Neuronal stem cell (in vitro differentiated cells): ENCODE results near the gene SH2D6.

ENCODE experiments used
- DNase-seq: peaks from one replicate; pipeline ENCODE4 v3.0.0-alpha.2; 2013; ENCODE audit warnings: low spot score
- H2AFZ ChIP-seq: one replicate; pipeline ENCODE4 v1.6.1; 2013; ENCODE audit warnings: mild to moderate bottlenecking, low read length, inconsistent platforms
- H2AK5ac ChIP-seq: 2 replicates; pipeline ENCODE4 v1.6.1; 2013; ENCODE audit warnings: low read depth, mild to moderate bottlenecking, inconsistent platforms, low read length, moderate library complexity, mixed read lengths
- H2BK120ac ChIP-seq: 2 replicates; pipeline ENCODE4 v1.6.1; 2013; ENCODE audit warnings: low read depth, mild to moderate bottlenecking, inconsistent platforms, low read length, moderate library complexity, mixed read lengths
- H2BK12ac ChIP-seq: one replicate; pipeline ENCODE4 v1.6.1; 2013; ENCODE audit warnings: low read length, inconsistent platforms
- H2BK15ac ChIP-seq: 2 replicates; pipeline ENCODE4 v1.6.1; 2013; ENCODE audit warnings: mild to moderate bottlenecking, low read length, inconsistent platforms, mixed read lengths
- H2BK5ac ChIP-seq: one replicate; pipeline ENCODE4 v1.6.1; 2013; ENCODE audit warnings: inconsistent platforms, mild to moderate bottlenecking, low read length, moderate library complexity
- H3K14ac ChIP-seq: one replicate; pipeline ENCODE4 v1.6.1; 2013; ENCODE audit warnings: low read length, inconsistent platforms
- H3K18ac ChIP-seq: 2 replicates; pipeline ENCODE4 v1.6.1; 2013; ENCODE audit warnings: low read length, inconsistent platforms
- H3K23ac ChIP-seq: 2 replicates; pipeline ENCODE4 v1.6.1; 2013; ENCODE audit warnings: low read depth, mild to moderate bottlenecking, mixed read lengths, low read length, inconsistent platforms; ENCODE audit not compliant: poor library complexity
- H3K27ac ChIP-seq: replicated peaks from 3 replicates; pipeline ENCODE4 v1.5.1; 2013; ENCODE audit warnings: low read length, inconsistent platforms
- H3K27me3 ChIP-seq, 3 experiments: 2 replicates each; pipeline ENCODE4 v1.6.1; 2013; ENCODE audit warnings: low read length in 3 of 3, mild to moderate bottlenecking in 2 of 3, inconsistent platforms in 1 of 3, low read depth in 1 of 3, mixed read lengths in 1 of 3, moderate library complexity in 1 of 3; ENCODE audit not compliant: control insufficient read depth in 3 of 3, insufficient read depth in 3 of 3
- H3K36me3 ChIP-seq, 2 donors: replicated peaks in 1 of 2; 2 replicates each; pipeline ENCODE4 v1.6.1; 2013; ENCODE audit warnings: low read length in 2 of 2; ENCODE audit not compliant: control insufficient read depth in 2 of 2, insufficient read depth in 2 of 2
- H3K4ac ChIP-seq: 2 replicates; pipeline ENCODE4 v1.6.1; 2013; ENCODE audit warnings: inconsistent platforms, mild to moderate bottlenecking, low read length, moderate library complexity
- H3K4me1 ChIP-seq, 2 donors: 1 replicate in 1 of 2; 2 replicates in 1 of 2; pipeline ENCODE4 v1.6.1; 2013; ENCODE audit warnings: low read length in 2 of 2, low read depth in 1 of 2; ENCODE audit not compliant: control insufficient read depth in 2 of 2, insufficient read depth in 1 of 2
- H3K4me2 ChIP-seq: one replicate; pipeline ENCODE4 v1.6.1; 2013; ENCODE audit warnings: mild to moderate bottlenecking, low read length, inconsistent platforms; ENCODE audit not compliant: insufficient read depth, poor library complexity, severe bottlenecking
- H3K4me3 ChIP-seq, 2 donors: 2 replicates each; pipeline ENCODE4 v1.5.1; 2013; ENCODE audit warnings: low read length in 2 of 2, mild to moderate bottlenecking in 2 of 2, inconsistent platforms in 1 of 2, moderate library complexity in 1 of 2
- H3K79me1 ChIP-seq: one replicate; pipeline ENCODE4 v1.6.1; 2013; ENCODE audit warnings: low read depth, mild to moderate bottlenecking, inconsistent platforms, low read length, moderate library complexity
- H3K9ac ChIP-seq: one replicate; pipeline ENCODE4 v1.6.1; 2013; ENCODE audit warnings: mild to moderate bottlenecking, low read depth, low read length, inconsistent platforms; ENCODE audit not compliant: poor library complexity
- H3K9me3 ChIP-seq, 2 donors: replicated peaks in 1 of 2; 2 replicates each; pipeline versions ENCODE3 to v1.6.1; 2013; ENCODE audit warnings: low read length in 2 of 2, mild to moderate bottlenecking in 2 of 2, inconsistent platforms in 1 of 2, low read depth in 1 of 2, mixed read lengths in 1 of 2, moderate library complexity in 1 of 2; ENCODE audit not compliant: control insufficient read depth in 2 of 2, insufficient read depth in 1 of 2
- H4K8ac ChIP-seq: one replicate; pipeline ENCODE4 v1.6.1; 2013; ENCODE audit warnings: low read depth, mild to moderate bottlenecking, inconsistent platforms, low read length, moderate library complexity
- H4K91ac ChIP-seq: one replicate; pipeline ENCODE4 v1.6.1; 2013; ENCODE audit warnings: low read length, low read depth, mild to moderate bottlenecking, inconsistent platforms; ENCODE audit not compliant: poor library complexity
- WGBS, 2 donors: extraction: QIAGEN DNeasy Blood & Tissue Kit; methylation state at CpG; one replicate each; pipeline ENCODE4 v1.1.7; 2013; ENCODE audit warnings: missing lambda C conversion rate in 2 of 2, mixed read lengths in 1 of 2; ENCODE audit not compliant: insufficient read length in 2 of 2, insufficient replicate concordance in 1 of 2; ENCODE audit errors: extremely low coverage in 2 of 2; 5-methylcytosine and 5-hydroxymethylcytosine counted together

The SH2D6 gene

GRCh38 chr2:85468096-85468703 is 49.7 kb downstream of the SH2D6 start:
- Histone ChIP-seq H4K91ac (no peak overlapping the region), H3K4me3 (no peak overlapping the region), H3K14ac (no peak overlapping the region), H2BK12ac (no peak overlapping the region), H3K18ac (no peak overlapping the region), H3K27ac (no peak overlapping the region), H3K36me3 (no peaks in the 10 kb centered on the region), H2BK5ac (no peak overlapping the region), H3K4me2 (no peak overlapping the region), H2AFZ (no peak overlapping the region), H2BK15ac (no peak overlapping the region), H3K27me3 (peaks cover 0 to 4% (median 0%) of the 10 kb centered on the region in 3 experiments), H2BK120ac (no peak overlapping the region), H3K4me1 (peaks cover 0 to 6% of the 10 kb centered on the region in 2 donors), H3K23ac (no peak overlapping the region), H3K4ac (no peak overlapping the region), H3K9me3 (no peaks in the 10 kb centered on the region), H3K79me1 (no peaks in the 10 kb centered on the region), H4K8ac (no peak overlapping the region), H3K9ac (no peak overlapping the region), H2AK5ac (no peak overlapping the region)
- no CpG with 5 or more reads among the region's 8 CpGs for WGBS, 2 donors
- DNase-seq = no peak

DNA sequence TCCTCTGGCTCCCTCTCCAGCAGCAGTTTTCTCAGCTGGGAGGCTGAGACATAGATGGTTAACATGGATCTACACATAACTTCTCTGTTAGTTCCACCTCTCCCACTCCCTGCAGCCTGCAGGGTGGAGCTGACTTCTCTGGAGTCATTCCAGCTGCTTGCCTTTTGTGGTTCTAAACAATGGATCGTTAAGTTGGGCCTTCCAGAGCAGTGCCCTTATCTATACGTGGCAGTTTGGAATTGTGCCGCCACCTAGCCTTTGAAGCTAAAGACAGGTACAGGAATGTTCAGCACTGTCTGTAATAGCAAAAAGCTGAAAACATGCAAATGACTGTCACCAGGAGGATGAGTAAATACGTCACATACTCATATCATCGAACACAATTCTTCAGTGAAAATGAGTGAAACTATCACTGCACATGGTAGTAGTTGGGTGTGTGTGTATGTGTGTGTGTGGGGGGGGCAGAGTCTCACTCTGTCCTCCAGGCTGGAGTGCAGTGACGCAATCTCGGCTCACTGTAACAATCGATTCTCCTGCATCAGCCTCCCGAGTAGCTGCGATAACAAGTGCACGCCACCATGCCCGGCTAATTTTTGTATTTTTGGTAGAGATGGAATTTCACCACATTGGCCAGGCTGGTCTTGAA is 50.3 kb downstream of the SH2D6 start:
- Histone ChIP-seq H3K4me1 (peaks cover 0 to 6% of the 10 kb centered on the region in 2 donors), H3K4ac (peak overlapping the region; percentile 26), H3K27ac (no peak overlapping the region), H3K36me3 (no peaks in the 10 kb centered on the region), H2BK12ac (no peak overlapping the region), H2AFZ (no peak overlapping the region), H3K27me3 (peaks cover 0 to 8% (median 0%) of the 10 kb centered on the region in 3 experiments), H2BK5ac (no peak overlapping the region), H2AK5ac (no peak overlapping the region), H3K4me3 (no peak overlapping the region), H3K9ac (no peak overlapping the region), H2BK15ac (no peak overlapping the region), H3K9me3 (no peaks in the 10 kb centered on the region), H3K14ac (no peak overlapping the region), H3K18ac (no peak overlapping the region), H4K8ac (no peak overlapping the region), H3K79me1 (no peaks in the 10 kb centered on the region), H4K91ac (no peak overlapping the region), H3K23ac (no peak overlapping the region), H2BK120ac (no peak overlapping the region), H3K4me2 (no peak overlapping the region)
- no CpG with 5 or more reads among the region's 12 CpGs for WGBS, 2 donors
- DNase-seq = no peak

GRCh38 chr2:85470850-85471800 is 52.6 kb downstream of the SH2D6 start:
- Histone ChIP-seq H3K27me3 (peaks cover 0 to 8% (median 0%) of the 10 kb centered on the region in 3 experiments), H2AFZ (no peak overlapping the region), H4K91ac (no peak overlapping the region), H3K9ac (no peak overlapping the region), H3K36me3 (no peaks in the 10 kb centered on the region), H3K9me3 (no peaks in the 10 kb centered on the region), H3K18ac (no peak overlapping the region), H2AK5ac (no peak overlapping the region), H3K4me2 (no peak overlapping the region), H3K23ac (no peak overlapping the region), H2BK12ac (no peak overlapping the region), H3K4ac (no peak overlapping the region), H2BK120ac (no peak overlapping the region), H3K27ac (no peak overlapping the region), H2BK15ac (no peak overlapping the region), H3K4me3 (no peak overlapping the region), H3K14ac (no peak overlapping the region), H2BK5ac (no peak overlapping the region), H3K79me1 (no peaks in the 10 kb centered on the region), H3K4me1 (peaks cover 5 to 10% of the 10 kb centered on the region in 2 donors), H4K8ac (no peak overlapping the region)
- no peak for DNase-seq
- WGBS, 2 donors = no CpG with 5 or more reads among the region's 11 CpGs

DNA sequence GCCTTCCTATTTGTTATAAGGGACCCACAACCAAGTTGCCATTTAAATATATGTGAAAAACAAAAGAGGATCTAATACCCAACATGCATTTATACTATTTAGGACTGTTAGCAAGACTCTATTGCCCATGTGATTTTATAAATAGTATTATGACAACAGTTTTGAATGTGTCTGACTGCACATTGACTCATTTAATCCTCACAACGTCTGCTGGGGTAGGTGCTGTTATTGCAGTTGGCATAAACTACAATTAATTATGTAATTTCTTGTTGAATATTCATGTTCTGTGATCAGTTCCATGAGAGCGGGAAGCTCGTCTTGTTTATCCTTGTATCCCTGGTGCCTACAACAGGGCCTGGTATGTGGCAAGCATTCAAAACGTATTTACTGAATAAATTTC is 53.7 kb downstream of the SH2D6 start:
- Histone ChIP-seq H2AFZ (no peak overlapping the region), H3K4me1 (peaks cover 12% of the 10 kb centered on the region in 2 donors), H3K4me2 (no peak overlapping the region), H3K4ac (no peak overlapping the region), H3K4me3 (no peak overlapping the region), H2BK12ac (no peak overlapping the region), H3K9ac (no peak overlapping the region), H4K8ac (no peak overlapping the region), H2BK5ac (no peak overlapping the region), H3K14ac (no peak overlapping the region), H3K27ac (no peak overlapping the region), H2BK15ac (no peak overlapping the region), H3K36me3 (peaks cover 0 to 1% of the 10 kb centered on the region in 2 donors), H3K23ac (no peak overlapping the region), H3K18ac (no peak overlapping the region), H4K91ac (no peak overlapping the region), H3K27me3 (peaks cover 0 to 8% (median 0%) of the 10 kb centered on the region in 3 experiments), H2BK120ac (no peak overlapping the region), H3K9me3 (no peaks in the 10 kb centered on the region), H3K79me1 (no peaks in the 10 kb centered on the region), H2AK5ac (no peak overlapping the region)
- WGBS, 2 donors = no CpG with 5 or more reads among the region's 4 CpGs
- no peak for DNase-seq
